HG03354 (cell line): Measurements from ENCODE around the gene CHRM3.

Experiments
- ATAC-seq: cut with Tn5 transposase; IDR thresholded peaks from one replicate; pipeline ENCODE4 v1.9.1; 2021; ENCODE audit warnings: mild to moderate bottlenecking; ENCODE audit not compliant: unreplicated experiment, poor library complexity, severe bottlenecking

CHRM3 gene

GRCh38 chr1:239392271-239392670, 5.9 kb downstream of the CHRM3 start:
- ATAC-seq = no peak

GRCh38 chr1:239394107-239394506, 7.7 kb downstream of the CHRM3 start:
- ATAC-seq = no peak

- no peak for ATAC-seq
These were observed 27.5 kb downstream of the CHRM3 start for GRCh38 chr1:239413916-239414315.

- no peak for ATAC-seq
These were observed 30.9 kb downstream of the CHRM3 start for GRCh38 chr1:239417221-239417620.

- peak; percentile 86 for ATAC-seq
These were observed 31.7 kb downstream of the CHRM3 start for GRCh38 chr1:239417986-239418640.

- ATAC-seq = peak; percentile 49
These were observed 32.3 kb downstream of the CHRM3 start for GRCh38 chr1:239418681-239419080.

- ATAC-seq = no peak
These were observed 35.4 kb downstream of the CHRM3 start for GRCh38 chr1:239421811-239422210.

GRCh38 chr1:239422818-239423217, 36.5 kb downstream of the CHRM3 start:
- no peak for ATAC-seq

- no peak for ATAC-seq
These were observed 40.6 kb downstream of the CHRM3 start for GRCh38 chr1:239426821-239427475.

GRCh38 chr1:239427712-239428111, 41.3 kb downstream of the CHRM3 start:
- no peak for ATAC-seq

- no peak for ATAC-seq
These were observed 41.8 kb downstream of the CHRM3 start for GRCh38 chr1:239428120-239428710.

- ATAC-seq = no peak
These were observed 42.8 kb downstream of the CHRM3 start for GRCh38 chr1:239429163-239429562.

- ATAC-seq = no peak
These were observed 45.9 kb downstream of the CHRM3 start for GRCh38 chr1:239432255-239432654.

- ATAC-seq = no peak
These were observed 47.8 kb downstream of the CHRM3 start for GRCh38 chr1:239434181-239434580.
